CD14-positive monocyte (primary cell): ENCODE measurements around the gene AEBP1. TPM values are rescaled to one million over a fixed set of nuclear protein-coding genes. Genes with fewer than 3 reads are reported as not detected.

Source experiments
- DNase-seq, 3 donors: peaks; one replicate each; pipeline ENCODE4 v3.0.0-alpha.2; 2011 to 2022
- H2AFZ ChIP-seq: 2 replicates; pipeline ENCODE4 v1.6.0; 2012; ENCODE audit warnings: mild to moderate bottlenecking, low read depth, low read length, inconsistent platforms; ENCODE audit not compliant: insufficient read depth, poor library complexity, severe bottlenecking
- H3K27ac ChIP-seq, 2 donors: 1 replicate in 1 of 2; 2 replicates in 1 of 2; pipeline ENCODE4 v1.5.1; 2012 to 2013; ENCODE audit warnings: low read length in 2 of 2, control low read depth in 1 of 2, inconsistent platforms in 1 of 2, low read depth in 1 of 2, mild to moderate bottlenecking in 1 of 2
- H3K27me3 ChIP-seq, 2 donors: one replicate each; pipeline versions ENCODE4 v1.6.0 to v1.6.1; 2011 to 2013; ENCODE audit warnings: low read length in 2 of 2; ENCODE audit not compliant: control insufficient read depth in 2 of 2, insufficient read depth in 2 of 2
- H3K36me3 ChIP-seq, 2 donors: replicated peaks in 1 of 2; 1 replicate in 1 of 2; 2 replicates in 1 of 2; pipeline versions ENCODE4 v1.5.1 to v1.6.1; 2012 to 2013; ENCODE audit warnings: low read length in 2 of 2, control low read depth in 1 of 2, inconsistent platforms in 1 of 2, mild to moderate bottlenecking in 1 of 2; ENCODE audit not compliant: insufficient read depth in 2 of 2, control insufficient read depth in 1 of 2
- H3K4me1 ChIP-seq, 2 donors: 1 replicate in 1 of 2; 2 replicates in 1 of 2; pipeline versions ENCODE4 v1.5.1 to v1.6.1; 2012 to 2013; ENCODE audit warnings: low read length in 2 of 2, control low read depth in 1 of 2, inconsistent platforms in 1 of 2, mild to moderate bottlenecking in 1 of 2, moderate library complexity in 1 of 2; ENCODE audit not compliant: insufficient read depth in 2 of 2, control insufficient read depth in 1 of 2
- H3K4me2 ChIP-seq: replicated peaks from 2 replicates; pipeline ENCODE3; 2012; ENCODE audit warnings: low read length, moderate library complexity, mild to moderate bottlenecking; ENCODE audit not compliant: poor library complexity, severe bottlenecking; ENCODE audit errors: extremely low read depth
- H3K4me3 ChIP-seq, 3 experiments: fragments of 200-600 bp in 1 of 3; sonication (generic) in 1 of 3; replicated peaks in 1 of 3; 1 replicate in 2 of 3; 2 replicates in 1 of 3; pipeline ENCODE4 v1.5.1; 2011 to 2013; ENCODE audit warnings: low read length in 3 of 3, mild to moderate bottlenecking in 3 of 3, control low read depth in 2 of 3, low read depth in 2 of 3, inconsistent platforms in 1 of 3, moderate library complexity in 1 of 3
- H3K79me2 ChIP-seq: 2 replicates; pipeline ENCODE4 v1.6.0; 2012; ENCODE audit warnings: mild to moderate bottlenecking, control low read depth, inconsistent platforms, low read length, moderate library complexity; ENCODE audit not compliant: insufficient read depth
- H3K9ac ChIP-seq: 2 replicates; pipeline ENCODE4 v1.6.0; 2017; ENCODE audit warnings: low read length, mild to moderate bottlenecking; ENCODE audit not compliant: insufficient read depth, poor library complexity, severe bottlenecking
- H3K9me3 ChIP-seq, 2 donors: replicated peaks in 1 of 2; 1 replicate in 1 of 2; 2 replicates in 1 of 2; pipeline versions ENCODE4 v1.5.1 to v1.6.1; 2012 to 2013; ENCODE audit warnings: low read length in 2 of 2, control low read depth in 1 of 2; ENCODE audit not compliant: control insufficient read depth in 1 of 2, insufficient read depth in 1 of 2
- H4K20me1 ChIP-seq: 2 replicates; pipeline ENCODE4 v1.6.0; 2012; ENCODE audit warnings: mild to moderate bottlenecking, low read length, control low read depth, moderate library complexity; ENCODE audit not compliant: insufficient read depth
- H3K27ac Mint-ChIP-seq, 7 donors: one replicate each; pipeline ENCODE4 v1.8.0; 2020; ENCODE audit warnings: mild to moderate bottlenecking in 7 of 7, mixed read lengths in 7 of 7, moderate library complexity in 6 of 7, inconsistent platforms in 2 of 7
- H3K27me3 Mint-ChIP-seq, 3 donors: one replicate each; pipeline ENCODE4 v1.8.0; 2021 to 2022; ENCODE audit warnings: low read depth in 3 of 3, mild to moderate bottlenecking in 3 of 3, mixed read lengths in 3 of 3, moderate library complexity in 3 of 3, inconsistent platforms in 1 of 3
- H3K36me3 Mint-ChIP-seq, 2 donors: one replicate each; pipeline ENCODE4 v1.8.0; 2020; ENCODE audit warnings: mixed read lengths in 2 of 2, inconsistent platforms in 1 of 2, mild to moderate bottlenecking in 1 of 2
- H3K4me1 Mint-ChIP-seq: one replicate; pipeline ENCODE4 v1.8.0; 2020; ENCODE audit warnings: mild to moderate bottlenecking, mixed read lengths
- H3K4me3 Mint-ChIP-seq, 2 donors: one replicate each; pipeline ENCODE4 v1.8.0; 2020; ENCODE audit warnings: mild to moderate bottlenecking in 2 of 2, mixed read lengths in 2 of 2, moderate library complexity in 1 of 2
- H3K9me3 Mint-ChIP-seq, 7 donors: one replicate each; pipeline ENCODE4 v1.8.0; 2020 to 2022; ENCODE audit warnings: mixed read lengths in 7 of 7, mild to moderate bottlenecking in 6 of 7, moderate library complexity in 6 of 7, inconsistent platforms in 2 of 7
- CTCF ChIP-seq: fragments of 200-600 bp; IDR thresholded peaks from one replicate; pipeline ENCODE4 v1.8.0; 2022; ENCODE audit warnings: antibody characterized with exemption, mild to moderate bottlenecking
- WGBS: methylation state at CpG from one replicate; pipeline ENCODE4 v1.1.5; 2013; ENCODE audit warnings: missing lambda C conversion rate; ENCODE audit not compliant: insufficient coverage; 5-methylcytosine and 5-hydroxymethylcytosine counted together
- intact Hi-C, 2 donors: fragments of 100-400 bp; cut with micrococcal nuclease; formaldehyde crosslinking; loops; one replicate each; pipeline versions ENCODE4 v1.15.0 to v1.15.1; 2023
- polyA plus RNA-seq, 3 donors: library from polyadenylated mRNA; depleted of rRNA in 1 of 3; unstranded in 2 of 3; stranded (reverse) in 1 of 3; fragments of 300-500 nt in 2 of 3; fragments of >200 nt in 1 of 3; fragmentation: Illumina TruSeq in 2 of 3; gene quantifications; 1 replicate in 2 of 3; 2 replicates in 1 of 3; pipeline ENCODE4 v1.2.3, GENCODE V29; 2012 to 2021

The AEBP1 gene
- polyA plus RNA-seq, 3 donors, result 0.08 TPM; not detected in 2

- Histone ChIP-seq H3K4me2 (no peak overlapping the region), H3K27ac (no peak overlapping the region), H3K36me3 (peaks cover 9 to 11% of the 10 kb centered on the region in 2 donors), H3K9me3 (no peaks in the 10 kb centered on the region), H3K79me2 (no peaks in the 10 kb centered on the region), H3K27me3 (no peaks in the 10 kb centered on the region), H3K9ac (no peak overlapping the region), H3K4me1 (no peaks in the 10 kb centered on the region), H4K20me1 (no peaks in the 10 kb centered on the region), H2AFZ (no peak overlapping the region), H3K4me3 (no peak overlapping the region)
- DNase-seq, result no peak
- intact Hi-C loops, result no loop called here
- no peaks in the 10 kb centered on the region for H3K4me1 Mint-ChIP-seq
- H3K9me3 Mint-ChIP-seq, result peaks cover 0 to 8% (median 3%) of the 10 kb centered on the region in 7 donors
- 96% methylated on average over 35 of the region's 41 CpGs for WGBS
- peaks cover 0 to 2% (median under 1%) of the 10 kb centered on the region in 3 donors for H3K27me3 Mint-ChIP-seq
- no peak overlapping the region for H3K27ac Mint-ChIP-seq
- TF ChIP-seq CTCF, result no peak
- peaks cover 10 to 37% of the 10 kb centered on the region in 2 donors for H3K36me3 Mint-ChIP-seq
- no peak overlapping the region for H3K4me3 Mint-ChIP-seq
Observed at GRCh38 chr7:44112231-44112996, 8.3 kb downstream of the AEBP1 start.

- H3K27me3 Mint-ChIP-seq, result no peaks in the 10 kb centered on the region
- no peaks in the 10 kb centered on the region for H3K27me3 ChIP-seq
- H3K9ac ChIP-seq, result no peak overlapping the region
- WGBS, result 98% methylated on average over 17 of the region's 34 CpGs
- H3K36me3 Mint-ChIP-seq, result peaks cover 13 to 42% of the 10 kb centered on the region in 2 donors
- no peak overlapping the region for H3K27ac ChIP-seq
- H3K79me2 ChIP-seq, result no peaks in the 10 kb centered on the region
- H3K4me3 Mint-ChIP-seq, result no peak overlapping the region
- H4K20me1 ChIP-seq, result no peaks in the 10 kb centered on the region
- H3K4me3 ChIP-seq, result no peak overlapping the region
- H3K4me1 ChIP-seq, result no peaks in the 10 kb centered on the region
- DNase-seq, result no peak
- H3K4me2 ChIP-seq, result no peak overlapping the region
- intact Hi-C loops, result no loop called here
- H3K4me1 Mint-ChIP-seq, result no peaks in the 10 kb centered on the region
- H3K9me3 ChIP-seq, result no peaks in the 10 kb centered on the region
- peaks cover 15 to 19% of the 10 kb centered on the region in 2 donors for H3K36me3 ChIP-seq
- no peak overlapping the region for H3K27ac Mint-ChIP-seq
- no peak overlapping the region for H2AFZ ChIP-seq
- TF ChIP-seq CTCF, result no peak
- peaks cover 0 to 8% (median 3%) of the 10 kb centered on the region in 7 donors for H3K9me3 Mint-ChIP-seq
Observed at GRCh38 chr7:44112997-44113763, 9.0 kb downstream of the AEBP1 start.
